GM19455 (cell line): ENCODE results near the gene DHX36.

Source experiments
- ATAC-seq: cut with Tn5 transposase; IDR thresholded peaks from one replicate; pipeline ENCODE4 v1.9.1; 2021; ENCODE audit not compliant: unreplicated experiment

The DHX36 gene

GRCh38 chr3:154224866-154225265, 99.4 kb downstream of the DHX36 start:
- ATAC-seq = no peak

GRCh38 chr3:154224366-154224765, 99.9 kb downstream of the DHX36 start:
- no peak for ATAC-seq

- no peak for ATAC-seq
Measured at GRCh38 chr3:154223519-154223918, 100.8 kb downstream of the DHX36 start.
